ENCODE data around the gene STOM.

The STOM gene

GRCh38 chr9:121368745-121369144 lies 1.3 kb downstream of the STOM start:
- no peak for DNase-seq

GRCh38 chr9:121368138-121368522 lies 1.9 kb downstream of the STOM start:
- no peak for DNase-seq

DNA sequence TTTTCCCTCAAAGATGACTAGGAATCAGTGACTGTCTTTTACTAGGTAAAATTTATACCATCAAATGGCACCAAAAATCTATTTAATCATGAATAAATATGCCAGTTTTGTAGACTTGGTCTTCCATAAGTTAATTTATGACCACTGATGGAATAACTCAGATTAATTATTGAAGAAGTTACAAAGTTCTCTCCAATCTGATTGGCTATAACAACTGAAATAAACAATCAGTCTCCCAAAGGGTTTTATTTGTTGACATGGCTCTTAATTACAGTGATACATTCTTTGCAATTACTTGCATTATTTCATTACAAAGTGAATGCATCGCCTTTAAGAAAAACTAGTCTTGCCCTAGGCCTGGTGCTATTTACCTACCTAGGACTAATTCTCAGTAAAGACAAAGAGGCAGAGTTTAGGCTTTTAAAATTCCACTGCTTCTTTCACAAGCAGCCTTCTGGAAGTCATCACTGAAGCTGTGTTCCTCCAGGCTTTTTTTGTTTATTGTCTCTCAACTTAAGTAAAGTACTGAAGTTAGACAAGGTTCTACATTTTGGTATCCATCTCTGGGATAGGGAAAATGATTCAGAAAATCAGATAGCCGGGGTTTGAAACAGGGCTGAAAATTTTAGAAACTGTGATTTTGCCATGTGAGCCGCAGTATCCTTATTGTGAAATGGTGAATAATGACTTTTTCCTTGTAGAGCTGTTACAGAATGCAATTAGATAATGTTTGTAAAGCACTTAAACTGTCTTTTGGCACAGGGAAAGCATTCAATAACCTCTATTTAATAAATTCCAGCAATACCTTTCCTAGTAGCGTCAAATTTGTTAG lies 2.5 kb downstream of the STOM start:
- DNase-seq, result no peak

GRCh38 chr9:121366611-121367192 lies 3.3 kb downstream of the STOM start:
- no peak for DNase-seq

DNA sequence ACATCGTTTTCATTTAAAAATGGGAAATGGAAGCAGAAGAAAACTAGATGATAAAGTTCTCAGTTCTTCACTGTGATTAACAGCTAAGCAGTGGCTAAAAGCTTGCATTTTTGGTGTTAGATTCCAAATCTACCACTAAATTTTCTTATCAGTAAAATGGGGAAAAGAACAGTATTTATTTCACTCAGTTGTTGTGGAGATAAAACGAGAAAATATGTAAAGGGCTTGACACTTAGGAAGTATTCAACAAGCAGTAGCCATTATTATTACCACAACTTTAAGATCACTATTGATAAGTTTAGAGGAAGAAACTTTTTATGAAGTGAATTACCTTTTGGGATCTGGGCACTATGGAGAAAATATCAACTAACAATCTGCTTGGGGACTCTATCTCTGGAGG lies 4.5 kb downstream of the STOM start:
- no peak for DNase-seq

- no peak for DNase-seq
Measured at GRCh38 chr9:121364886-121365285, 5.2 kb downstream of the STOM start.

DNA sequence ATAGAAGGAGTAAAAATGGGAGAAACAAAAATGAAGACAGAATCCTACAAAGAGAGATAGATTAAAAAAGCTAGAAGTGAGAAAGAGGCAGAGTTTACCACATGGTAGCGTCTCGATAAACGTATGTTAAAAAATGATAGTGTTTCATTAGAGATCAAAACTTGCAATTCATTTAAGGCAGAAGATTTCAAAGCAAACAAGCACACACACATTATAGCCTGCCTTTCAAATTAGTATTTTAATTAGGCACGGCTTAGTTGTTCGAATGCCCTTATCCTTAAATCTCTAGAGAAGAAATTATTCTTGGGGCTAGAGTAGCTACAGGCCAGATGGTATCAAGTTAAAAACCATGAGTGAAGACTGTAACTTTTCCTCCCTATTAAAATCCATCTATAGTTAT lies 6.0 kb downstream of the STOM start:
- no peak for DNase-seq

- DNase-seq, result no peak
Measured at GRCh38 chr9:121363622-121363961, 6.5 kb downstream of the STOM start.

GRCh38 chr9:121362813-121363621 lies 7.0 kb downstream of the STOM start:
- DNase-seq, result no peak

DNA sequence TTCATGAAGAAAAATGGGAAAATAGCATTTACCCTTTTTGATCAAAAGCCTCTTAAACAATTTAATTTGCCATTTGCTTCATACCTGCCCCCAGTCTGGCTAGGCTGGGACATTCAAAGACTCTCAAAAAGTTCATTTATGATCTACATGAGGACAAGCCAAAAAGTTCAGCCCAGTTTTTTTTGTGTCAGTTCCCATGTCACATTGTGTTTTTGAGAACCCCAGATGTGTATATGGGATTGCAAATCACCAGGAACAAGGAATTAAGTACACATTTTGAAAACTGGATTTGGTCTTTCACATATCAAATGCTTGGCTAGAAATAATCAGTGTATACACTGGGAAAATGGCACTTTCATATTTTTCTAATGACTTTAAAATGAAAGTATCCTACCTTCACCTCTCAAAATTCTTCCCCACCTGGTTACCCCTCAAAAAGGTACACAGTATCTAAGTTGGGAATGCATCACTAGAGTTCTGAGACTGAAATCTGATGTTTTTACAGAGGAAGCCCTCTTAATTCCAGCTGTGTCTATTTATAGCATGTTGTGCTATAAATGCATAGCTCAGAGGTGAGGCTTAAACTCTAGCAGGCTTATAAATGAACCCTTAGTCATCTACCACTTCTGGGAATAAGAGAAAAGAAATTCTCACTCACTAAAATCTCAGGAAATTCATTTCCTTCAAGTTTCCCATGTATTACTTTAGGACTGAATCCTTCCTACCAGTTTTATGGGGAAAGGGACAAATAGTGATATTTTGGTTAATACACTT lies 9.3 kb downstream of the STOM start:
- no peak for DNase-seq

GRCh38 chr9:121359351-121360294 lies 10.4 kb downstream of the STOM start:
- no peak for DNase-seq

- no peak for DNase-seq
Measured at GRCh38 chr9:121358751-121359150, 11.3 kb downstream of the STOM start.

DNA sequence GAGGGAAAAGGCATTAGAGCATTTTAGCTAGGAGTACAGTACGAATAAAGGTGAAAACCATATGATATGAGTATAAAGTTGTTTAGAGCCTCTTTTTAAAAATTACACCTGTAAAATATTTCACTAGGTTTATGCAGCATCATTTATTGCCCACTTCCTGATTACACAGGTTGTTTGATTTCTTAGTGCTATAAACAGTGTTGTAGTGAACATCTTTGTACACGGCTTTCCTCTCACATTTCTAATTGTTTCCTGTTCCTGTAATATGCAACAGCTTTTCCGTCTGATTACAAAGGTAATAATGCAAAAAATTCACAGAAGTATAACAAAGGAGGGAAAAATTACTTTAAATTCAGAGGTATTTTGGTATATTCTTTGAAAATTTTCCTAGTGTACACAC lies 13.0 kb downstream of the STOM start:
- DNase-seq, result no peak

GRCh38 chr9:121354762-121355161 lies 15.3 kb downstream of the STOM start:
- DNase-seq, result no peak

DNA sequence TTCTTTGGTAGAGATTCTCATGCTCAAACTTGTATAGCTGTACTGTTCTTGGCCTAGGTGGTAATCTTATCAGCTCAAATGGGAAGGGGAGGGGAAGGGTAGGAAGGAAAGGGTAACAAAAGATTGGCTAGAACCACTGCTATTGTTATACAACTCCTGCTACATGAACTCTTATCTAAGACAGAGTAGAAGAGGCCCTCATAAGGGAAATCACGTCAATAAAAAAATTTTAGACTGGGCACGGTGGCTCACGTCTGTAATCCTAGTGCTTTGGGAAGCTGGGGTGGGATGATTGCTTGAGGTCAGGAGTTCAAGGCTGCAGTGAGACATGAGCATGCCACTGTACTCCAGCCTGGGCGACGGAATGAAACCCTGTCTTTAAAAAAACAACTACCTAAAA lies 15.9 kb downstream of the STOM start:
- DNase-seq, result no peak

DNA sequence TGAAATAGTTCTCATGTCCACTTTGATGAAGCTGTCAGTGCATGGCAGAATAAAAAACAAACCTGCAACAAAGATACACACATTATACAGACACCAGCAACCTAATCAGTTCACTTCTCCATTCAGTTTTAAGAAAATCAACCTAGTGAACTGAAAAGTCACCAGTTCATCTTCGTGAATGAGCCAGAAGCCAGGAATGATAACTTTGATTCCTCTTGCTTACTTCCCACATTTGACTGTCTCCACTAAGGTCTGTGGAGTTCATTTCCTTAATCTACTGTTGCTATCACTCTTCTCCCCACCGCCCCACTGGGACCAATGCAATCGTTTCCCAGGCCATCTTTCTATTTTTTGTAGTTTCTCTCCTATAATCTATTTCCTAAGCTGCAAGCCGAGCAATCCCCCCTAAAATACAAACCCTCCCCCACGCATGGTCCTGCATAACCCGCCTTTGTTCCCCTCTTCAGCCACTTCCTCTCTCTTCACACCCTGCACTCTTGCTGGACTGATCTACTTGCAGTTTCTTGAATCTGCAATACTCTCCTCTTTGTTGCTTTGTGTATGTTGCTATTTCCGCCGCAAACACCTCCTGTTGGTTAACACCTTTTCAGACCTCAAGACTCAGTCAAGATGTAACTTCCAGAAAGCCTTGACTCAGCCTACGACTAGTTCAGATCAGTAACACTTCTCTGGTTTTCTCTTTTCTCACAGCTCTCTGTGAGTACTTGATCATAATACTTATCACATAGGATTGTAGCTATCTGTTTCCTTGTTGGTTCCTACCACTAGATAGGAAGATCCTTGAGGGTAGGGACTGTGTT lies 16.6 kb downstream of the STOM start:
- no peak for DNase-seq

- DNase-seq, result peak; percentile 87
Measured at GRCh38 chr9:121350993-121351561, 19.0 kb downstream of the STOM start.

- DNase-seq, result no peak
Measured at GRCh38 chr9:121350036-121350435, 20.0 kb downstream of the STOM start.

- DNase-seq, result no peak
Measured at GRCh38 chr9:121349009-121349408, 21.0 kb downstream of the STOM start.

GRCh38 chr9:121348221-121348620 lies 21.8 kb downstream of the STOM start:
- no peak for DNase-seq

- DNase-seq, result no peak
Measured at GRCh38 chr9:121345070-121345469, 25.0 kb downstream of the STOM start.

All from left hindlimb (tissue), 1 donor.